ENCODE data around the gene DOCK4.

DOCK4 gene

GRCh38 chr7:112160130-112160770 lies 45.9 kb downstream of the DOCK4 start:
- DNase-seq: no peak

GRCh38 chr7:112159351-112159750 lies 46.8 kb downstream of the DOCK4 start:
- DNase-seq: no peak

DNA sequence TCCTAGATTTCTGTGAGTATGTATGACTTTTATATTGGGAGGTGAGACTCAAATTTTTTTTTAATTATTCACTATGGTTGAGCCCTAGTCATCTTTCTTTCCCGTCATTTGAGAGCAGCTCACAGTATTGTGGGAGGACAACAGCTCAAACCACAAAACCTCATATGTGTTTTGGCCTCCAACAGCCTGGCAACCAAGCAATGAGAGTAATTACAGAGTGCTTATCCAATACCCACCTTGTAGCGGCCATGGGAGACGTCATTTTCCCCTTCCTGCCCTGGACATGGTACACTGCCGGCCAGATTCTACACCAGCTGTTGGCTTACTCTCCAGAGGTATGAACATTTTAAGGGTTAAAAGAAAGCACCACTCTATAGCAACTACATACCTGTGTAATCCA lies 49.1 kb downstream of the DOCK4 start:
- no peak for DNase-seq

GRCh38 chr7:112156412-112156811 lies 49.8 kb downstream of the DOCK4 start:
- DNase-seq: no peak

- no peak for DNase-seq
Observed at GRCh38 chr7:112154690-112155089, 51.5 kb downstream of the DOCK4 start.

GRCh38 chr7:112152186-112152585 lies 54.0 kb downstream of the DOCK4 start:
- no peak for DNase-seq

DNA sequence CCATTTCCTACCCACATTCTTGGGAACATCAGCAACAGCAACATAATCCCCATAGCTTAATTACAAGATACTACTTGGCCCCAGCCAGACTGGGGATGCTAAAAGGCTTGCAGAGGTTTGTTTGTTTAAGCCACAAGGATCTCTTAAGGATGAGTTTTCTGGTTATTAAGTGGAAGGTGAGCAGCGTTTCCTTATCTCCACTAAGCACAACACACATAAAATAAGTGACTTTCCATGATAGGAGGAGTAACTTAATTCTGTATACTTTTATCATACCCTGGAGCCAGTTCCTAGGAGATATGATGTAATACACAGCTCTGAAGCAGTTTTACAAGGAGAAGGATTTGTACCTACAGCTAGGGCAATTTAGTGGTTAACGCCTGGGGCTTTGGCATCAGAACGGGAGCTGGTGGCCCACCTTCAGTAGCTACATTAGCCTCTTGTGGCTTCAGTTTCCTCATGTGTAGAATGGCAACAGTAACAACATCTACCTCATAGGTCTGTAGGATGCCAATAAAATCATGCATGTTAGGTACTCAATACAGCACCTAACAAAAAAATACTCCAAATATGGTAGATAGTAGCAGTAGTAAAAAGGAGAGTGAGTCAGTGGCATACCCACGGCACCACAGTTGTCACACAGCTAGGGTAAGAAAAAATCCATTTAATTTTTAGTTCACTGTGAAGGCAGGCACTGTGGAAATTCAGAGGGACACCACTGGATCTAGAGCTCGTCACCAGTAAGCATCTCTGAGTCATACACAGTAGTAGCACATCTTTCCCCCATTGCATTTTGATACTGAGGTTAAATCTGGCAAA lies 55.2 kb downstream of the DOCK4 start:
- peak in 1 of 2 experiments; percentile 18 for DNase-seq

DNA sequence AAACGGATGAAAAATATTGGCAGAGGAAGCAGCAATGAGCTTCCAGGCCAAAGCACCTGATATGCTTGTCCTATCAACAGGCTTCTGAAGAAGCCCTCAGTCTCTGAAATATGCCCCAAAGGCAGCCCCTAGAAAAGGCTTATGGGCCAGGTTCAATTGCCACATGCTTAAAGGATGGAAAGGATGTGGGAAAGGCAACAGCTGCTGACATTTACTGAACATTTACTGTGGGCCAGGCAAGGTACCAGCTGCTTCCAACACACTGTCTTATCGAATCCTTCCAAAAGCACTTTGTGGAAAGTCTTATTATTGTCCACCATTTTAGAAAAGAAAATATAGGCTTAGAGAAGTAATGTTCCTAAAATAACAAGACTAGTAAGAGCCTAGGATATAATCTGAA lies 56.5 kb downstream of the DOCK4 start:
- DNase-seq: no peak

DNA sequence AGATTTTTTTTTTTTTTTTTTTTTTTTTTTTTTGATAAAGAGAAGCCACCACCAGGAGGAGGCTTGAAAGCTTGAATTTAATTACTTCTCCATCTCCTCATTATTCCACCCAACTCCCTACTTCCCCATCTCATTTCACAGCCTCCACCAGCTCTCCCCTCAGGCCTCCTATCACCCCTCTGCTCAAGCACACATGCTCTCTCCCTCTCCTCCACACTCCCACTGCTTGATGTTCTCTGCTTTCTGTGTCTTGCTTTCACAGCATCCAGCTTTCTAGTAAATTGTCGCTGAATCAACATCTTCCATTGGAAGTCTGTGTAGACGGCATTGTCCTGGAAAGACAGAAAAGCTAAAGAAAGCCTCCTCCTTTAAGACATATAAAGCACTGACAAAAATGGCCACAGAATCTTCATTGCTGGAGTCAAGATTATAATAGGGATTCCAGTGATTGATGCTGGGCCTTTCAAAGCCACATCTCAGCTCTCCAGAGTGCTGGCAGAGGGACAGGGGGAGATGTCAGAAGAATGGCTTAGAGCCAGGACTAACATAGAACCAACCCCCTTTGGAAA lies 58.3 kb downstream of the DOCK4 start:
- DNase-seq: no peak

- DNase-seq: no peak
Observed at GRCh38 chr7:112145206-112145605, 61.0 kb downstream of the DOCK4 start.

GRCh38 chr7:112144284-112145059 lies 61.7 kb downstream of the DOCK4 start:
- no peak for DNase-seq

GRCh38 chr7:112143582-112143981 lies 62.6 kb downstream of the DOCK4 start:
- no peak for DNase-seq

- DNase-seq: no peak
Observed at GRCh38 chr7:112143136-112143535, 63.1 kb downstream of the DOCK4 start.

DNA sequence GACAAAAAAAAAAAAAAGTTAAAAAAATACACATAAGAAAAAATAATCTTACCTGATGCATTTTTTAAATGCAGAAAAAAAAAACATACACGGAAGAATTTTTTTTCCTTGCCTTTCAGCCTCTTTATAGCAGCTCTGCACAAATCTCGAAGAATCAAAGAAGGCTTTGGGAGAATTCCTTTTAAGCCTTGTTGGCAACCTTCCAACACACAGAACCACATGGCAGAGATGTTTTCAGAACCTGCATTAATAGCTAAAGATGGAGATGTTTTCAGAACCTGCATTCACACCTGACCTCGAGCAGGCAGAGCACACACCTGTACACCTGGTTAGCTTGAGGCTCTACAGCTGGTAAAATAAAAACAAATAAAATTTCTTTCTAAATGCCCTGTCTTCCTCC lies 65.6 kb downstream of the DOCK4 start:
- no peak for DNase-seq

DNA sequence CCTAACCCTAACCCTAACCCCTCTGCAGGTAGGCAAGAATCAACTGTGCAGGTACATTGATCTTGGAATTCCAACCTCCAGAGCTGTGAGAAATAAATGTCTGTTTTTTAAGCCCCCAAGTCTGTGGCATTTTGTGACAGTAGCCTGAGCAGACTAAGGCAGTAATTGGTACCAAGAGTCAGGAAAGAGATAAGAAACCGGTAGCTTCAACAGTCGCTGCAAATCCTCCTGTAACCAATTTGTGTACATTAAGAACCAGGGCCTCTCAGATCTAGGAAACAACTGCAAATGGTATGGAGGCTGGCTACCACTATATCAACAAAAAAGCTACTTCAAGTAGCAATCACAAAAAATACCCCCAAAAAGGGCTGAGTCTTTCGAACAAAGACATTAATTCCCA lies 67.3 kb downstream of the DOCK4 start:
- no peak for DNase-seq

DNA sequence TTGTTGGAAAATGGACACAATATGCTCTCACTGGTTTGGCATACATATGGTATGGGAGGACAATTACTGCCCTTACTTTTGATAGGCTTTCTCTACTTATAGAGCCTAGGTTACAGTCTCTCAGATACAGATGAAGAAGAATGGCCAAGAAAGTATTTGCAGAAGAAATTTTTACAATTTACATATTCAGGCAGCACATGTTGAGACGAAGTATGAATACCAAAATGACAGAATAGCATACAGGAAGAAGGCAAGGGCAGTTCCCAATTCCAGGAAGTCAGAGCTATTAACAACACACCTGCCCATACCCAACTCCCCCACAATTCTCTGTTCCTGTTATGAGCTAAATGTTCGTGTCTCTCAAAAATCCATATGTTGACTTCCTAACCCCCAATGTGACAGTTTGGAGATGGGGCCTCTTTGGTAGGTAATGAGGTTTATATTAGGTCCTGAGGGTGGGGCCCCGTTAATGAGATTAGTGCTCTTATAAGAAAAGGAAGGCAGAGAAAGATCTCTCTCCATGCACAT lies 67.8 kb downstream of the DOCK4 start:
- DNase-seq: no peak

DNA sequence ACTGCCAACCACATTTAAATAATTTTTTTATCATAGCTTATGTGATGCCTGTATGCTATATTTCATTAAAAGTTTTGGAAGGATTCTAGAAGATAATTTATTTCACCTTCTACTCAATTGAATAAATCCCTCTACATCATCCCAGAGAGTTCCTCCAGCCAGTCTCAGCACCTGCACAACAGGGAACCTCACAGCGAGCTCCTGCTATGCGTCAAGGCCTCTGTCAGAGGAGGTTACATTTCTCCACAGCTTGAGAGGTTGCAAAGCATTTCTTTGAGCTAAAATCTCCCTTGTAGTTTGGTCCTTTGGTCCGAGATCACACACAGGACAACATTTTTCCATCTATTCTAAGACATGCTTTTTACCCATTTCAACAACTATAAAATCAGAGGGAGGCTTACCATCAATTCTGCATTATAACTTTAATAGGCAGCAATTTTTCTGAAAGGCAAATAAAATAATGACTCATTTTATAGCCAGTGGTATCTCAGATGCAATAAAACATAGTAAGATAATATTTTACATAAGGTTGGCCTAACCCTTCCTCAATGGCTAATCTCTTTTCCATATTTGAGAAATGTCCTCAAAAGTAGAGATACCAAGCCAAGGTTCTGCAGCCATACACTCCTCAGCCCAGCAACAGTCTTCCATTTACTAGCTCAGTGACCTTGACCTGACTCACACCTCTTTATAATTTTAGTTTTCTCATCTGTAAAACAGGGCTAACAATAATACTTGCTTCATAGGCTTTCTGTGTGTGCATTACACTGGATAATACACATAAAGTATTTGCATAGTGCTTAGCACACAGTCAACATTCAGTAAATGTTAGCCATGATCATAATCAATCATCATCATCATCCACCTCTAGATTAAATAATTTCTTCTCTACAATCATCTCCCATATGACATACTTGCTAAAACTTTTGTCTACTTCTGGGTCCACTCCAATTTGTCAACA lies 68.8 kb downstream of the DOCK4 start:
- no peak for DNase-seq

DNA sequence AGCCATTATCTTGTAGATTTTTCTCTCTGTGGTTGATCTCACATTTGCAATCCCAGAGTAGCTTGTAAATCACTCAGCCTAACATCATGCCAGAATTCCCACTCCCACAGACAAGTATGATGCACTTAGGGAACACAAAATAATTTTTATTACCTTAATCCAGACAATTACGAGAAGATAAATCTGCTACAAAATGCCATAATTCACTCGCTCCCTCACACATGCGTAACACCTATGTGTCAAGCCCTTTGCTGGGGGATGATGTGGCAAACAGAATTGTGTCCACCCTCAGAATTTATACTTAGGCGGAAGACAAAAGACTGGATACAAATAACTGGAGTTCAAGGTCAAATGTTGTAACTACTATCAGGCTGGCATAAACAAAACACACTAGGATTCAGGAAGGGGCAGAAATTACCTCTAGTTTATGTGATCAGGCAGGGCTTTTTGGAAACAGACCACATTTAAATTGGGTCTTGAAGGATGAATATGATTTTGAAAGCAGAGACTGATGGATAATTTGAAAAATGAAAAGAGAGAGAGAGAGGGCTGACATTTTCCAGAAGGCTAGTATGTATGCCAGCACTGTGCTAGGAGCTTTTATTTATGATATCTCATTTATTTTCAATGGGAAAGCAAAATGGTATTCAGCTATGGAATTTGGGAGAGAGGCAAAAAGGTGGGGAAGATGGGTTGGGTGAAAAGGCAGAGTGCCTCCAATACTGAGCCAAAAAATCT lies 69.8 kb downstream of the DOCK4 start:
- no peak for DNase-seq

- no peak for DNase-seq
Observed at GRCh38 chr7:112135815-112136214, 70.4 kb downstream of the DOCK4 start.

- no peak for DNase-seq
Observed at GRCh38 chr7:112134039-112134438, 72.2 kb downstream of the DOCK4 start.

DNA sequence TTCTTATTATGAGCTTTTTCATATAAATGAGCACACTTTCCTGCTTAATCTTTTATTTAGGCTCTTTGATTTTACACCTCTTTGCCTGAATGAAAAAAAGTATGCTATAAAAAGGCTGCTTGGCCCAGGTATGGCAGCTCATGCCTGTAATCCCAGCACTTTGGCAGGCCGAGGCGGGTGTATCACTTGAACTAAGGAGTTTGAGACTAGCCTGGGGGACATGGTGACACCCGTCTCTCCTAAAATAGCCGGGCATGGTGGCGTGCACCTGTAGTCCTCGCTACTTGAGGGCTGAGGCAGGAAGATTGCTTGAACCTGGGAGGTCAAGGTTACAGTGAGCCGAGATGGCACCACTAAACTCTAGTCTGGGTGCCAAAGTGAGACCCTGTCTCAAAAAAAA lies 72.9 kb downstream of the DOCK4 start:
- no peak for DNase-seq

Measured in NCI-H187 (cell line).